Dermis microvascular lymphatic vessel endothelial cell (primary cell): Measurements from ENCODE around the gene PROM2. TPM values are rescaled to one million over a fixed set of nuclear protein-coding genes. Genes with fewer than 3 reads are reported as not detected.

Experiments
- total RNA-seq: library from RNA; depleted of rRNA; stranded (reverse); fragments of >200 nt; gene quantifications from 2 replicates; pipeline ENCODE4 v1.2.1, GENCODE V29; 2014

Gene PROM2
- total RNA-seq, 1 donor from 2014 or later = under 0.01 TPM

Other genes starting within 250 kb of the PROM2 start
- gene MAL, start 248.7 kb upstream of the PROM2 start, total RNA-seq = not detected in 2 replicates
- gene MRPS5, start 152.6 kb upstream of the PROM2 start, total RNA-seq = 35.4 and 36.3 TPM in 2 replicates
- 6.3 and 9.1 TPM in 2 replicates for gene ZNF514, start 114.6 kb upstream of the PROM2 start, total RNA-seq
- 5.3 and 8.1 TPM in 2 replicates for gene ZNF2, start 108.6 kb upstream of the PROM2 start, total RNA-seq
- gene ZNF892, start 66.9 kb upstream of the PROM2 start, total RNA-seq = 3.6 and 4.9 TPM in 2 replicates
- 0.13 TPM in 2 replicates for gene KCNIP3, start 22.9 kb downstream of the PROM2 start, total RNA-seq
- gene FAHD2A, start 128.3 kb downstream of the PROM2 start, total RNA-seq = 26.4 and 27.3 TPM in 2 replicates
- gene TRIM43B, start 210.3 kb downstream of the PROM2 start, total RNA-seq = not detected in 2 replicates